NCI-H1694 (cell line): Measurements from ENCODE around the gene ALDH4A1.
"Not testable (repeated sequence)": the region's sequence is repeated elsewhere in the genome, so short reads cannot be mapped to it uniquely, and the experiment has no call there.

Experiments
- DNase-seq: peaks from one replicate; lab custom pipeline; 2025; lab: John Stamatoyannopoulos, UW

ALDH4A1 gene

DNA sequence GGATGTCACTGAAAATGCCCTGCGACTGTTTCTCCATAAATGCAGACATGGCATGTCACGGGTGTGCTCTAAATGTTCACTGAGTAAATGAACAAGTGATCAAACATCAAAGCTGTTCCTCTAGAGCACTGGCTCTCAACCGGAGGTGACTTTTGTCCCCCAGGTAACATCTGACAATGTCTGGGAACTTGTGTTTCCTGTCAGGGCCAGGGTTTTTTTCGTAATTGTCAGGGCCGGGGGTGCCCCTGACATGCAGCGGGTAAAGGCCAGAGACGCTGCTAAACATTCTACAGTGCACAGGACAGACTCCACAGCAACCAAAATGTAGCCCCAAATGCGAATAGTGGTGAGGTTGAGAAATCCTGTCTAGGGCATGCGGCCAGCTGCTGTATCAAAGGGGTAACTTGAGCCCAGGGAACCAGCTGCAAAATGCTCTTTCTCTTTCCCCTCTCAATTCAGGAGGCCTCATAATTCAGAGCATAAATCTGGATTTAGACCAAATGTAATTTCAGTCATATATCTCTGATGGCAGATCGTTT lies 2.0 kb downstream of the ALDH4A1 start:
- DNase-seq = no peak

DNA sequence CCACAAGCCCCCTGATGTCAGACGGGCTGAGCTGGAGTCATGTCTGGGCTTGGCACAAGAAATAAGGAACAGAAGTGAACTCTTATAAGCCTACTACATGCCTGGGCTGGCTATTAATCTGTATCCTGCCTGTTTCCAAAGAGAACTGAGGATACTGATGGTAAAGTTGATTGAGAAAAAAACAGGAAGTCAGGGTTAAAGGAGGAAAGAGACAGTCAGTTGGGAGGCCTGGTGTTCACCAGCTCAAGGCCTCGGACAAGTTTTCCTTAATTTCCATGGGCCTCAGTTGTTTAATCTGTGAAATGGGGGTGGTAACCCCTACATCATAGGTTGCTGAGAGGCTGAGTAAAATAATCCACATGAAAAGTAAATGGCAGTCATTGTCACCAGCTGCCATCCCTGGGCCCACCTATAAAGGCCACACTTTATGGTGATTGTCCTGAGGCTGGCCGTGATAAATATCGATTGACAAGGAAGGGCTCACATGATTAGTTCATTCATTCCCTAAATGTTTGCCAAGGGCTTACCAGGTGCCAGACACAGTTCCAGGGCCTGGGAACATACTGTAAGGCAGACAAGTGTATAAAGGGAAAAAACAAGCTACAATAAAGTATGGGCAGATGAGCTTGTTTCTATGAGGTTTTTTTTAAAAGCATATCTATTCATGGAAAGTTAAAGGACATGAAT lies 2.8 kb downstream of the ALDH4A1 start:
- no peak for DNase-seq

- DNase-seq = no peak
Measured at GRCh38 chr1:18898567-18898966, 3.8 kb downstream of the ALDH4A1 start.

DNA sequence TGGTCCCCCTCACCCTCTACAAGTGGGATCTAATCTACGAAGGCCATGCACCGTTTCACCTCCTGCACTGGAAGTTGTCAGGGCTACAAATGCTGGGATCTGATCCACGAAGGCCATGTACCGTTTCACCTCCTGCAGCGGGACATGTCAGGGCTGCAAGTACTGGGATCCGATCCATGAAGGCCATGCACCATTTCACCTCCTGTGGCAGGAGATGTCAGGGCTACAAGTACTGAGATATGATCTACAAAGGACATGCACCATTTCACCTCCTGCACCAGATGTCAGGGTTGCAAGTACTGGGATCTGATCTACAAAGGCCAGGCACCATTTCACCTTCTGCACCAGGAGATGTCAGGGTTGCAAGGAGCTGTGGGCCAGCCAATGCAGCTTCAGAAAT lies 7.0 kb downstream of the ALDH4A1 start:
- DNase-seq = no peak

DNA sequence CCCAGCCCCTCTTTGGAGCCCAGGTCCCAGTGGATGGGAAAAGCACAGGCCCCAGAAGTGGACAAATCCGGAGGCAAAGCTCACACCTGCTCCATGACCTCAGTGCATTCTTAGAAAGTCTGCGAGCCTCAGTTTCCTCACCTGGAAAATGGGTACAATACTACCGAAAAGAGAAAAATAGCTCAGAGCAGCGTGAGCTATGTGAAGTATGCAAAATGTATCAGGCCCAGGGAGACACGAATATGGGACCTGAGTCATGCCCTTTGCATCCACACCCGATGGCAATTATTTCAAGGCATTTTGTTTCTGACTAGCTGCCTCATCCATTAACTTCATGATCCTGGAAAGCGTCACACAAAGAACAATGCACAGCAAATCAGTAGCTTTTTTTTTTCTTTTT lies 9.2 kb downstream of the ALDH4A1 start:
- no peak for DNase-seq

DNA sequence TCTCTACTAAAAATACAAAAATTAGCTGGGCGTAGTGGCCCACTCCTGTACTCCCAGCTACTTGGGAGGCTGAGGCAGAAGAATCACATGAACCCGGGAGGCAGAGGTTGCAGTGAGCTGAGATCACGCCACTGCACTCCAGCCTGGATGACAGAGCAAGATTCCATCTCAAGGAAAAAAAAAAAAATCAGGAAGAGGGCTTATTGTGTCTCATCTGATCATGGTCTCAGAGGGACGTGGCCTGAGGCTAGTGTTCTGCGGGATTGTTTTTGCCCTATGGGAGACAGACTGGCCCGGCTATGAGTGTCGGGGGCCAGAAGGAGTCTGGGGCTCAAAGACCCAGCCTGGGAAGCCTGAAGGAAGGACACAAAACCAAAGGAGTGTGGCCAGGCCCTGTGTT lies 10.5 kb downstream of the ALDH4A1 start:
- DNase-seq = not testable (repeated sequence)

DNA sequence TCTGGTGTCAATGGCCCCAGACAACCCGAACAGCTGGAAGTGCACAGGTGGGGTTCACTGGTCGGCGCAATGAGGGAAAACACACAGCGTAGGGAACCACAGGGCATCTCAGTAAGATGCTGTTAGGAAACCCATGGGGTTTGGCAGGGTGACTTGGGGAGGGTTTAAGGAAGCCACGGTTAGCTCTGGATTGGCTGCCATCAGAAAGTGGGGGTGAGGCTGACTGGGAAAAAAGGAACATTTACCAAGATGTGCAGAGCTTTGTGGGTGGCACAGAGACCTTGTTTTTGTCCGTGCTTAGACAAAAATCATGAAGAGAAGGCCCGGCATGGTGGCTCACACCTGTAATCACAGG lies 11.0 kb downstream of the ALDH4A1 start:
- no peak for DNase-seq

DNA sequence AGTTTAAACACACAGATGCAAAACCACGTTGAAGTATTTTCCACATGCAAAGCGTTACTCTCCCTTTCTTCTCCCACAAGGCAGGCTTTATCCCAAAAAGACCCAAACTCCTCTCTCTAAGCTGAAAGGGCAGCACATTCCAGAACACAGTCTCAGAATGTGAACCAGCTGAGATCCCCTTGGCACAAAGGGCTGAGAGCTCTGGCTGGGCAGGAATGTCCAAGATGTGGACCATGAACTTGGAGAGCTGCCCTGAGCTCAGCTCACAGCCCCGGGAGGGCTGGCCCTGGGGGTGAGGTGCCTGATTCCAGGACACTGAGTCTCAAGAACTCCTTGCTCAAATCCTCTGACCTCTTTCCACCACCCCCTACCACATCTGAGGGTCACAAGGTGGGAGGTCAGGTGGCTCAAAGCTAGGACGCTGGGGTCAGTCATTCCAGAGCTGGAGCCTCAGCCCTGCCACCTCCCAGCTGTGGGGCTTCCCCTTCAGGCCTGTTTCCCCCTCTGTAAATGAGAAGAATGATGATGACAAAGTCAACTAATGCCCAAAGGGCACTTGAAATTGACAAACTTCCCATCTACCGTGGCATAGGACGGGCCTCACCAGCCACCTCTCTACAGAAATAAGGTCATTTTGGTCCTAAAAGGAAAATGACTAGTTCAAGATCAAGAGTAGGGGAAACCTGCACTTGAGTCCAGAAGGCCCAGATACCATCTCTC lies 11.5 kb downstream of the ALDH4A1 start:
- DNase-seq = no peak

DNA sequence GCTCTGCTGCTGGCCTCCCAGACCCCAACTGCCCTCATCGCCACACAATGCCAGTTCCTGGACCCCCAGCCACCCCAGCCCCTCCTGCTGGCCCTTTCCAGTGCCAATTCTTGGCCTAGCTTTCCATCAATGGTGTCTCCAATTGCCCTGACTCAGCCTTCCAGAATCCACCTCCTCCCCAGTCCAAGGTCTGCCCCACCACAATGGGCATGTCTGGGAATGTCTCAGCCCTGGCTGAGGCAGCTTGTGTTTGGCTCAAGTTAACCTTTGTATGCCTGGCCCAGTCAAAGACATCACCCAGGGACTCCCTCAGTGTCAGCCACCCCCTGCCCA lies 16.4 kb downstream of the ALDH4A1 start:
- no peak for DNase-seq

DNA sequence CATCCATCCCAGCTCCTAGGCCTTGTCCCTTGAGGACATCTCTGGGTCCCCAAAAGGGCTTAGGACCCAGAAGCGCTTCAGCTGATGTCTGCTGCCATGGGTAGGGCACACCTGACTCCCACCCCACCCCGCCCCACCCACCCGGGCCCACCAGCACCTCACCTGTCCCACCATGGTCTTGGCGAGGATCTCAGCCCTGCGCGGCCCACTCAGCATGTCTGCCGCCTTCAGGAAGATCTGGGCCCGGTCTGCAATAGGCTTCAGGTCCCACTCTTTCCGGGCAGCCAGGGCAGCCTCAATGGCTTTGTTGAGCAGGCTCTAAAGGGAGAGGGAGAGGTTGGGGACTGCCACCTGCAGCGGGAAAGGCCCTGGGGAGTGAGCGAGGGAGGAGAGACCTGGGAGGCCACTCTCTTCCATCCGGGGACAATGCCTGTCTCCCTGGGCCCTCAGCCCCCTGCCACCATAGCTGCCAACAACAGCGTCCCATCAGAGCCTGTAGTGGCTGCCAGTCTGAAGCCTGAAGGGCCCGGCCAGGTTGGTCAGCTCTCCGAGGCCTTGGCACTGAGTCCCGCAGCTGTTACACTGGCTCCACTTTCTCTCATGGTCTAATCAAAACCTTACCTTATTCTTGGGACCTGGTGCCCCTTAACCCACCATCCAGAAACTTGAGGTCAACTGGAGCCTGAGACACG lies 16.9 kb downstream of the ALDH4A1 start:
- no peak for DNase-seq

GRCh38 chr1:18884727-18885126 lies 17.6 kb downstream of the ALDH4A1 start:
- no peak for DNase-seq

DNA sequence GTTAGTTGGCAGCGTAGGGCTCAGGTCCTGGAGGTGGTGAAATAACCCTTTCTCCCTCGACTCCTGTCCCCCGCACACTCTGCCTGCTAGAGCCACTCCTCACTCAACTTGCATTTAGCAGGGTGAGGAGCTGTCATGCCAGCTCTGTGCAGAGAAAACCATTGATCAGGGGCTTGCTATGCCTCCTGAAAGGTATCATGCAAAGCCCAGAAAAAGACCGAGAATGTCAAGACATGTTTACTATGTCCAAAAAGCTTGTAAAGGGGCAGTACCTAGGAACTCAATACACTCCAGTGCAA lies 18.0 kb downstream of the ALDH4A1 start:
- DNase-seq = no peak

DNA sequence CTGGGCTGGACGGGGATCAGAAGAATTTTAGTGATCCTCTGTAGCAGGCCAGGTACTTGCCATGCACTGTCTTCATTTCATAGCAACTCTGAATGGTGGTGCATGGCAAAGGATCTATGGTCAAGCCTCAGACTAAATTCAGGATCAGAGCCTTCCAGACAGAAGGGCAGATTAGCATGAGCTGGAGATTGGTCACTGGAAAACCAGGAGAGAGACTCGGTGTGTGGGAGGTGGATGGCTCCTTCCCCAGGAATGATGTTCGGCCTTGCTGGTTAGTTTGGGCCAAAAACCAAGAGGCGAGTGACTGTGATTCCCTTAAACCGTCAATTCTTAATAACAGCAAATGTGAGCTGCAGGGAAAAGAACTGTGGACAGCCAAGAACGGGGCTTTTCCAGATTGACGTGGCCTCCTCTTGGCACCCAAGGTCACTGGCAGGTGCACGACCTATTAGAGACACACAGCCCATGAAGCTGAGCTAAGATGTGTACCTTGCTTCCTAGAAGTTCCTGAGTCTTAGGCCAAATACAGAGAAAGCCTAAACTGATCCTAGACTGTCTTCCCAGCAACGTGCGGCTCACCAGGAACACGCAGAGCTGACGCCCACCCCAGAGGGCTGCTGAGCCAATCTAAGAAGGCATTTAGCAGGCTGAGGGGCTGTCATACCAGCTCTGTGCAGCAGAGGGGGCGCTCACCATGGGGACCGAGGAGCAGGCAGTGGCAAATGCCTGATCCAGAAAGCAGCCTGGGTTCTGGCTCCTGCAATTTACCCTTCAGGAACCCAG lies 18.5 kb downstream of the ALDH4A1 start:
- peak; percentile 66 for DNase-seq

- no peak for DNase-seq
Measured at GRCh38 chr1:18883079-18883478, 19.3 kb downstream of the ALDH4A1 start.

GRCh38 chr1:18882486-18882885 lies 19.9 kb downstream of the ALDH4A1 start:
- DNase-seq = no peak

GRCh38 chr1:18881642-18882431 lies 20.5 kb downstream of the ALDH4A1 start:
- DNase-seq = no peak

GRCh38 chr1:18881164-18881563 lies 21.2 kb downstream of the ALDH4A1 start:
- DNase-seq = no peak

DNA sequence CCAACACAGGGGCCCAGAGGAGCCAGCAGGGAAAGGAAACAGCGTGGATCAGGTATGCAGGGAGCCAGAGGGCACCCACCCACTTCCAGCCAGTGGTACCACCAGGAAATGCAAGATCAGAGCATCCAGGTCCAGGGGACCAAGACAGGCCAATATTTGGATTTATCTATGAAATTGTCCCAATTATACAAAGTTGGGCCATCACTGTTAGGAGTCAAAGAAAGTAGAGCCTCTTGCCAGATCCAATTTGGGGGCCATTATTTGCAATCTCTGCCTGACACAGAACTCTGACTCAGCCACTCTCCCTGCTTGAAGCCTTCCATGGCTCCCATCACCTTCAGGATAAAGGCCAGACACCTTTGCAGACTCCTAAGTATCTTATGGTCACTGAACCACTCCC lies 21.8 kb downstream of the ALDH4A1 start:
- DNase-seq = no peak

GRCh38 chr1:18879791-18880309 lies 22.5 kb downstream of the ALDH4A1 start:
- no peak for DNase-seq

DNA sequence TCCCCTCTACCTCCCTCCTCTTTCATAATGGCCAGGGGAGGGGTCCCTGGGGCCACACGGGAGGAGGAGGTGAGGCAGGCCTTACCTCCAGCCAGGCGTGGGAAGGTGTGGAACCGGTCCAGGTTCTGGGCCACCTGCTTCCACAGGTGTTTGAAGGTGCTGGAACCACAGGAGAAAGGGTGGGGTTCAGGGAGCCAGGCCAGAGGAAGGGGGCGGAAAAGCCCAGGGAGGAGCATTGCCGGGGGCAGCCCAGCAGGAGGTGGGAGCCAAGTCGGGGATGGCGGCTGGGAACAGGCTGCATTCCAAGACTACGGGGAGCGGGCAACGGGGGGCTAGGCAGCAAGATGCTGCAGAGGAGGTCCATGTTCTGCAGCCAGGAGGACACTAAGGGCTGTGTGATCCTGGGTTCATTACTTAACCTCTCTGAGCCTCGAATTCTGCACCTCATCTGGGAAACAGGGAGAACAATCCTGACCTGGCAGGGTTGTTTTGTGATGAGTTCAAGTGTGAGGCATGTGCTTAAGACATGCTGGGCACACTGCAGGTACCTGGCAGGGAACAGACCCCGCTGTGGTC lies 23.1 kb downstream of the ALDH4A1 start:
- DNase-seq = no peak

GRCh38 chr1:18878538-18879214 lies 23.7 kb downstream of the ALDH4A1 start:
- DNase-seq = no peak
